Right lobe of liver (tissue), 6 donors: ENCODE measurements around the gene PARVA. TPM values are rescaled to one million over a fixed set of nuclear protein-coding genes. Genes with fewer than 3 reads are reported as not detected.

Experiments
- ATAC-seq, 4 donors: fragments of 200-7000 bp; cut with Tn5 transposase; one replicate each; pipeline ENCODE4 v1.9.1; 2020; ENCODE audit warnings: mild to moderate bottlenecking in 4 of 4, moderate library complexity in 4 of 4
- DNase-seq, 3 donors: peaks; one replicate each; pipeline ENCODE4 v3.0.0-alpha.2; 2020
- H3K27ac ChIP-seq, 3 donors: fragments of 200-600 bp; one replicate each; pipeline ENCODE4 v1.8.0; 2022
- H3K27me3 ChIP-seq, 2 donors: fragments of 200-600 bp; one replicate each; pipeline ENCODE4 v1.8.0; 2022
- H3K36me3 ChIP-seq, 4 donors: fragments of 200-600 bp; sonication (generic) in 1 of 4; one replicate each; pipeline versions ENCODE4 v1.5.1 to v1.8.0; 2017 to 2022; ENCODE audit warnings: control low read depth in 1 of 4
- H3K4me1 ChIP-seq, 4 donors: fragments of 200-600 bp; sonication (generic) in 1 of 4; one replicate each; pipeline versions ENCODE4 v1.5.1 to v1.8.0; 2017 to 2022; ENCODE audit warnings: control low read depth in 1 of 4
- H3K4me3 ChIP-seq, 3 donors: fragments of 200-600 bp; one replicate each; pipeline ENCODE4 v1.8.0; 2022
- H3K9me3 ChIP-seq, 4 donors: fragments of 200-600 bp; sonication (generic) in 1 of 4; one replicate each; pipeline versions ENCODE4 v1.5.1 to v1.8.0; 2017 to 2022; ENCODE audit warnings: control low read depth in 1 of 4
- POLR2A ChIP-seq: fragments of 450-650 bp; IDR thresholded peaks from one replicate; pipeline ENCODE4 v1.6.1; 2017; ENCODE audit warnings: antibody characterized with exemption, mild to moderate bottlenecking
- WGBS: methylation state at CpG from one replicate; pipeline ENCODE4 v1.1.6; 2018; ENCODE audit warnings: low coverage, low lambda C conversion rate; ENCODE audit not compliant: insufficient coverage; ENCODE audit errors: missing lambda C conversion rate; 5-methylcytosine and 5-hydroxymethylcytosine counted together
- intact Hi-C, 2 donors: fragments of 100-400 bp; cut with DNase I; formaldehyde crosslinking; loops; one replicate each; pipeline versions ENCODE4 v1.11.2 to v1.14.1; 2022
- total RNA-seq, 6 experiments: library from RNA; depleted of rRNA in 2 of 6; stranded (reverse); fragments of >200 nt in 2 of 6; fragmentation: NEBNext Ultra II Directional in 3 of 6; extraction: Animal tissue kit (Norgen Biotek cat#: 25700) in 3 of 6; gene quantifications; one replicate each; pipeline versions ENCODE4 v1.1.0 to v1.2.4, GENCODE V29; 2016 to 2023
- TF ChIP-seq, protein P1 (sequence below), 4 donors: fragments of 200-600 bp in 3 of 4; fragments of 450-650 bp in 1 of 4; IDR thresholded peaks; one replicate each; pipeline versions ENCODE4 v1.5.1 to v1.8.0; 2016 to 2022; ENCODE audit warnings: antibody characterized with exemption in 4 of 4, mild to moderate bottlenecking in 2 of 4
- donor health status: DM: no; HTN: yes; CAD: no.
- donor health status: DM: no; HTN: no; CAD: no.
- donor health status: DM: no; HTN: no; CAD: no.
- donor health status: DM: no; HTN: yes; CAD: no.
- donor health status: DM: no; HTN: yes; CAD: no.

The PARVA gene
- total RNA-seq, 6 experiments from 2014 or later, result 11.1 to 27.5 (median 21.8) TPM

DNA sequence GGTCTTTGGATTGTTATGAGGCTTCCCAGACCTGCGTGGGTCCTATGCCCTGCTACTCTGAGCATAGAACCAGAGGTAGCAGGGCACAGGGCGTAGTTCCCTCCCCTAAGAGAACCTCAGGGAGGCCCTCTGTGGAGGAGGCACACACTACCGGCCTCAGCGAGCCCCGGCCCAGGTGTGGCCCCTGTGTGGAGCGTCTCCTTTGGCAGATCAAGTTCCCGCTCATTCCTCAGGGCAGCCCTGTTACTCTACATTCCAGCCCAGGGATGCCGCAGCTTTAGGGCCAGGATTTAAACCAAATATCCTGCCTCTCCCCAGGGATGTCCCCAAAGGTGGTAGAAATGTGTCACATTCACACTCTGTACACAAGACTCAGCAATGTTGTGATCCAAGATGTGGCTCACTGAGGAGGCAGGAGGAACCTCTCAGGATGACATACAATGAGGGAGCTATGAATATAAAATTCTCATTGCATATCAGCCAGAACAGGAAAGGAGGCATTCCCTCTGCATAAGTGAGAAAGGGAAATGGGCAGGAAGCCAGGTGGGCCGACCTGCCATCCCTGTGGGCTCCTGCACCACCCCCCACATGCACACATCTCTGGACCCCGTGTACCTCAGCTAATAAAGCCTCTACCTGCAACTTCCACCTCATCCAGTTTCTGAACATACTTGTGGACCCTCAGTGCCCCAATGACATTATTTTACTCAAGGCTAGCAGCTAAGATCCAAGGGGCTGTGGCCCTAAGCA is 165.0 kb downstream of the PARVA start:
- no peaks in the 10 kb centered on the region for H3K27me3 ChIP-seq

DNA sequence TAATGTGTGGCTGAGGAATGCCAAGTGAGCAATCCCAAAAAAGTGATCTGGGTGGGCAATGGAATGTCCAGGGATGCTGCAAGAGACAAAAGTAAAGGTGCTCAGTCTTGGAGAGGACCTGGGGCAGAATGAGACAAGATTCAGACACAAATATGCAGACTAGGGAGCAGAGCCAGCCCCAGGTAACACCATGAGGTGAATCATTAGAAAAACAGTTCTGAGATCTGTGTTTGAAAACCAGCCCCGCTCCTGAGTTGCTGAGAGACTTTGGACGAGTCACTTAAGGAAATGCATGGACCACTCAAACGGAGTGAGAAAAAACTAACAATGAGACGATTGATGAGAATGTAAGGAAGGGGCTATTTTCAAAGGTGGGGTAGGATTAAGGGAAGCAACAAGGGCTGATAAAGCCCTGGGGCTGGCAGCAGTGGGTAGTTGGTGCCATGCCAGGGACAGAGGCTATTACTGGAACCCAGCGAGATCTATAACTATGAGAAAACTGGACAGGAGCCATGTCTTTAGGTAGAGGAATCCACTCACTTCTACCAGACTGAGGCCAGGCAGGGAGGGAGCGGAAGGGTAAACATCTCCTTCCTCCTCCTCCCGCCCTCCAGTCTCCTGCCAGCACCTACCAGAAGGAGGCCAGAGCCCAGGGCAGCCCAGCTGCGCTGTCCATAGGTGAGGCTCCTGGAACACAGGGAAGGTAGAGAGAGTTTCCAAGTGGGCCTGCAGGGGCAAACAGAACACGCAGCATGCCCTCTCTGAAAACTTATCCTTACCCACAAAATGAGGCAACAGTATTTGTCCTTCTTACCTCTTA is 166.4 kb downstream of the PARVA start:
- Histone ChIP-seq H3K4me1 (no peaks in the 10 kb centered on the region), H3K9me3 (no peaks in the 10 kb centered on the region), H3K36me3 (no peaks in the 10 kb centered on the region), H3K4me3 (no peak overlapping the region), H3K27me3 (no peaks in the 10 kb centered on the region), H3K27ac (no peak overlapping the region)
- DNase-seq (no peak), ATAC-seq (no peak)
- intact Hi-C loops, result no loop called here
- TF ChIP-seq, protein P1, sequence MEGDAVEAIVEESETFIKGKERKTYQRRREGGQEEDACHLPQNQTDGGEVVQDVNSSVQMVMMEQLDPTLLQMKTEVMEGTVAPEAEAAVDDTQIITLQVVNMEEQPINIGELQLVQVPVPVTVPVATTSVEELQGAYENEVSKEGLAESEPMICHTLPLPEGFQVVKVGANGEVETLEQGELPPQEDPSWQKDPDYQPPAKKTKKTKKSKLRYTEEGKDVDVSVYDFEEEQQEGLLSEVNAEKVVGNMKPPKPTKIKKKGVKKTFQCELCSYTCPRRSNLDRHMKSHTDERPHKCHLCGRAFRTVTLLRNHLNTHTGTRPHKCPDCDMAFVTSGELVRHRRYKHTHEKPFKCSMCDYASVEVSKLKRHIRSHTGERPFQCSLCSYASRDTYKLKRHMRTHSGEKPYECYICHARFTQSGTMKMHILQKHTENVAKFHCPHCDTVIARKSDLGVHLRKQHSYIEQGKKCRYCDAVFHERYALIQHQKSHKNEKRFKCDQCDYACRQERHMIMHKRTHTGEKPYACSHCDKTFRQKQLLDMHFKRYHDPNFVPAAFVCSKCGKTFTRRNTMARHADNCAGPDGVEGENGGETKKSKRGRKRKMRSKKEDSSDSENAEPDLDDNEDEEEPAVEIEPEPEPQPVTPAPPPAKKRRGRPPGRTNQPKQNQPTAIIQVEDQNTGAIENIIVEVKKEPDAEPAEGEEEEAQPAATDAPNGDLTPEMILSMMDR (IDR thresholded peaks at IDR 0.05), result no peak
- TF ChIP-seq POLR2A, result no peak
- WGBS, result 77% methylated on average over 7 of the region's 9 CpGs

More for the DNA sequence above, 165.0 kb downstream of the PARVA start:
- intact Hi-C loops, result no loop called here
- WGBS, result 80% methylated on average over 1 of the region's 10 CpGs
- no peak overlapping the region for H3K4me3 ChIP-seq
- H3K4me1 ChIP-seq, result peaks cover 0 to 2% (median 0%) of the 10 kb centered on the region in 4 donors
- DNase-seq (no peak), ATAC-seq (no peak)
- H3K36me3 ChIP-seq, result no peaks in the 10 kb centered on the region
- H3K27ac ChIP-seq, result no peak overlapping the region
- no peaks in the 10 kb centered on the region for H3K9me3 ChIP-seq
- no peak for TF ChIP-seq POLR2A
- TF ChIP-seq, protein P1 (IDR thresholded peaks at IDR 0.05), result no peak

DNA sequence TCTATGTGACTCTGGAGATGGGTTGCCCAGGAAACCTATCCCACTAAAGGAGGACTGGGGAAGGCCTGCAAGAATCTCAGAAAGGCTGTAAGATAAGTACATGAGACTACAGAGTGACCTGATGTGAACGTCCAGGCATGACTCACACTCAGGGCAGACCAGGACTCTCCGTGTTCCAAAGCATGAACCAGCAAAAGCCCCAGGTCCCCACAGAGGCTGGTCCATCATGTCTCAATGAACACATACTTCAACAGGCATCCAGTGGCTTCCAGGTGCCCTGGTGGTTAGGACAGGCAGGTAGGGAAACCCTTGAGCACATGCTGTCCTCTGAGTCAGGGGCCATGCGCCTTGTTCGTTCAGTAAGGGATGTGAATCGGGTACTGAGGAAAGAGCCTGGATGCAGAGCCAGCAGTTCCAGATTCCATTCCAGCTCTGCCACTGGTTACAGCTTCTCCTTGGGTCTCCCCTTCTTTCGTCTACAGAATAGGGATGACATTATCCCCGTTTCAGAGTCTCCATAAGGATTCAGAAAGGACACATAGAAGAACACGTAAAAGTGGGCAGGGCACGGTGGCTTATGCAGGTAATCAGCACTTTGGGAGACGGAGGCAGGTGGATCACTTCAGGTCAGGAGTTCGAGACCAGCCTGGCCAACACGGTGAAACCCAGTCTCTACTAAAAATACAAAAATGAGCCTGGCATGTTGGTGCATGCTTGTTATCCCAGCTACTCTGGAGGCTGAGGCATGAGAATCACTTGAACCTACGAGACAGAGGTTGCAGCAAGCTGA is 167.8 kb downstream of the PARVA start:
- no peak for ATAC-seq
- no peak for DNase-seq
- intact Hi-C loops, result no loop called here
- Histone ChIP-seq H3K9me3 (no peaks in the 10 kb centered on the region), H3K27me3 (no peaks in the 10 kb centered on the region), H3K4me3 (no peak overlapping the region), H3K36me3 (no peaks in the 10 kb centered on the region), H3K4me1 (no peaks in the 10 kb centered on the region), H3K27ac (no peak overlapping the region)
- TF ChIP-seq POLR2A, result no peak
- TF ChIP-seq, protein P1 (IDR thresholded peaks at IDR 0.05), result no peak
- WGBS, result 83% methylated on average over 8 of the region's 13 CpGs

DNA sequence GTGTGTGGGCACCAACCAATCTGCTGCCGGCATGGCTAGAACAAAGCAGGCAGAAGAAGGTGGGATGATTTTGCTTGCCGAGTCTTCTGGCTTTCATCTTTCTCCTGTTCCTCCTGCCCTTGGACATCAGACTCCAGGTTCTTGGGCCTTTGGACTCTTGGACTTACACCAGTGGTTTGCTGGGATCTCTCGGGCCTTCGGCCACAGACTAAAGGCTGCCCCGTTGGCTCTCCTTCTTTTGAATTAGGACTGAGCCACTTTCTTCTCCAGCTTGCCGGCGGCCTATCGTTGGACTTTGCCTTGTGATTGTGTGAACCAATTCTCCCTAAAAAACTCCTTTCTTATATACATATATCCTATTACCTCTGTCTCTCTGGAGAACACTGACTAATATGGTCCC is 168.8 kb downstream of the PARVA start:
- ATAC-seq (peak in 1 of 4 donors; percentile 13), DNase-seq (no peak)
- H3K9me3 ChIP-seq, result no peaks in the 10 kb centered on the region
- H3K27ac ChIP-seq, result no peak overlapping the region
- H3K36me3 ChIP-seq, result no peaks in the 10 kb centered on the region
- WGBS, result 63% methylated on average over 8 of the region's 8 CpGs
- no peaks in the 10 kb centered on the region for H3K27me3 ChIP-seq
- TF ChIP-seq POLR2A, result no peak
- TF ChIP-seq, protein P1 (IDR thresholded peaks at IDR 0.05), result no peak
- intact Hi-C loops, result no loop called here
- no peak overlapping the region for H3K4me3 ChIP-seq
- no peaks in the 10 kb centered on the region for H3K4me1 ChIP-seq
